Measurements from ENCODE around the gene PSMC6.

PSMC6 gene

DNA sequence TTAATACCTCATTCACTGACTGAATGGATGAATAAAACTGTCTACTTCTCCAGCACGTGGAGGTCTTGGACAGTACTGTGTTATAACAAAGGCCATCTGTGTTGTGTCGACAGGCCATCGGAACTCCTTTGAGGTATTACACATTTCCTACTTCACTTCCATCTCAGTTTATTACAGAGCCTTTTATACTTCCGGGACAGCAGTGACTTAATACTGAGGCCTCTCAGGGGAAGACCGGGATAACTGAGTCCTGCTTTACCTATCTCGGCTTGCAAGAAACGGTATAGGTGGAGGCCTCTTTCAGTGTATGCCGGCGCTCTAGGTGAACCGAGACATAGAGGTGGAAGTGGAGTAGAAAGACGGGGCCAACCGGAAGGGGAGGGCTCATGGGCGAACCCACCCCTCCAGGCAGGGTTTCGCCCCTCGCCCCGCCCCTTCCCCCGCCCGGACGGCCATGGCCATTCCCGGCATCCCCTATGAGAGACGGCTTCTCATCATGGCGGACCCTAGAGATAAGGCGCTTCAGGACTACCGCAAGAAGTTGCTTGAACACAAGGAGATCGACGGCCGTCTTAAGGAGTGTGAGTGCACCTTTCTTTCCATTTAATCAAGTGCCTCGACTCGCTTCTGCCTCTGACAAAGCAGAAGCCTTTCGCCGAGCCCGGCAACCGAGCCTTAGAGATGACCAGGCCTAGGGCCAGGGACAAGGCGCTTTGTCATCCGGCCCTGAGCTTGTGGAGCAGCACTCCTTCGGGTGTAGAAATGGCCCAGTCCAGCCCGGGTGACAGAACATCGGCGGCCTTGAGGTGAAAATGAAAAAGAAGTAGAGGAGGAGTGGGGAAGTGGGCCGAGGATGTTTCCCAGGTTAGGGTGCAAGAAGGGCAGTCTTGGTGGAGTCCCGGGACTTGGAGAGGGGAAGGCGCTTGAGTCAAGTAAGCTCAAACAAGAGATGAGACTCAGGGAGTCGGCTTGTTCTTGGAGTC is at the start of gene PSMC6:
Gene PSMC6, plus strand, starts transcription at position 477 of the 983 bp plus-strand sequence. Its CDS starts 20 bp downstream, at position 497.
- Histone ChIP-seq H3K27ac (peak within 1 kb of the TSS; percentile 96), H3K27me3 (ENCODE audit: insufficient read depth, low read depth, severe bottlenecking) (no peaks in the 10 kb centered on the region), H3K9me3 (ENCODE audit: severe bottlenecking) (no peaks in the 10 kb centered on the region), H3K36me3 (peaks cover 47% of the 10 kb centered on the region), H3K4me3 (ENCODE audit: low read depth, low read length) (peak within 1 kb of the TSS; percentile 94)
- peak; percentile 95 for DNase-seq
- TF ChIP-seq CTCF (IDR thresholded peaks at IDR 0.05; ENCODE audit: low read depth, low read length) = no peak

DNA sequence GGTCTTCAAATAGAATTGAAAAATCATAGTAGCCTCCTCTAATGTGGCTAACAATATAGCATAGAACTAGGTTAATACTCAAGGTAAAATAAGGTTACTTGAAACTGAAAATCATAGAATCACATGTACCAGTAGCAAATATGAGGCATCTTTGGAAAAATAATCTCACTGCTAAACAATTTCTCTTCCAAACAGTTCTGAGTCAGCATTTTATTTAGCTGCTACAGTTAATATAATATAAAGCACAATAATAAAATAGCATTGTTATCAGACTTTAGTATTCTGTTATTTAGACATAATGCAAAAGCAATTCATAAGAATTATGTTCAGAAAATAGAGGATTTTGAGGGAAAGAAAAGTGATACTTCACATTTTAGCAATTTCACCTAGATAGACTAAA is 46.7 kb upstream of the PSMC6 start:
- DNase-seq = no peak
- H3K36me3 ChIP-seq = peaks cover 18% of the 10 kb centered on the region
- H3K4me3 ChIP-seq (ENCODE audit: low read depth, low read length) = no peak overlapping the region
- no peak overlapping the region for H3K27ac ChIP-seq
- no peaks in the 10 kb centered on the region for H3K27me3 ChIP-seq (ENCODE audit: insufficient read depth, low read depth, severe bottlenecking)
- TF ChIP-seq CTCF (IDR thresholded peaks at IDR 0.05; ENCODE audit: low read depth, low read length) = no peak
- H3K9me3 ChIP-seq (ENCODE audit: severe bottlenecking) = no peaks in the 10 kb centered on the region

- H3K4me3 ChIP-seq (ENCODE audit: low read depth, low read length) = no peak overlapping the region
- no peak for DNase-seq
- H3K27ac ChIP-seq = no peak overlapping the region
- H3K27me3 ChIP-seq (ENCODE audit: insufficient read depth, low read depth, severe bottlenecking) = no peaks in the 10 kb centered on the region
- TF ChIP-seq CTCF (IDR thresholded peaks at IDR 0.05; ENCODE audit: low read depth, low read length) = no peak
- no peaks in the 10 kb centered on the region for H3K9me3 ChIP-seq (ENCODE audit: severe bottlenecking)
- H3K36me3 ChIP-seq = peaks cover 18% of the 10 kb centered on the region
Measured at GRCh38 chr14:52660832-52661231, 46.2 kb upstream of the PSMC6 start.

- peaks cover 20% of the 10 kb centered on the region for H3K36me3 ChIP-seq
- H3K4me3 ChIP-seq (ENCODE audit: low read depth, low read length) = no peak overlapping the region
- H3K9me3 ChIP-seq (ENCODE audit: severe bottlenecking) = no peaks in the 10 kb centered on the region
- DNase-seq = no peak
- TF ChIP-seq CTCF (IDR thresholded peaks at IDR 0.05; ENCODE audit: low read depth, low read length) = no peak
- no peak overlapping the region for H3K27ac ChIP-seq
- H3K27me3 ChIP-seq (ENCODE audit: insufficient read depth, low read depth, severe bottlenecking) = no peaks in the 10 kb centered on the region
Measured at GRCh38 chr14:52661314-52661713, 45.7 kb upstream of the PSMC6 start.

- Histone ChIP-seq H3K9me3 (ENCODE audit: severe bottlenecking) (no peaks in the 10 kb centered on the region), H3K27ac (no peak overlapping the region), H3K27me3 (ENCODE audit: insufficient read depth, low read depth, severe bottlenecking) (no peaks in the 10 kb centered on the region), H3K4me3 (ENCODE audit: low read depth, low read length) (no peak overlapping the region), H3K36me3 (peaks cover 13% of the 10 kb centered on the region)
- no peak for TF ChIP-seq CTCF (IDR thresholded peaks at IDR 0.05; ENCODE audit: low read depth, low read length)
- DNase-seq = no peak
Measured at GRCh38 chr14:52663850-52664249, 43.1 kb upstream of the PSMC6 start.

Data from WERI-Rb-1 (cell line).